A549 (cell line): ENCODE measurements around the gene DOCK10. TPM values are rescaled to one million over a fixed set of nuclear protein-coding genes. Genes with fewer than 3 reads are reported as not detected.

Experiments used
- ATAC-seq, 2 experiments: fragments of 200-7000 bp in 1 of 2; fragments of >200 bp in 1 of 2; cut with Nextera tagmentation in 1 of 2; cut with Tn5 transposase in 1 of 2; 3 replicates each; pipeline versions ENCODE4 v1.8.0 to v1.9.1; 2018 to 2020; ENCODE audit warnings: mild to moderate bottlenecking in 1 of 2, moderate library complexity in 1 of 2
- CTCF ChIA-PET: fragments of 300-600 bp; sonication (Branson Sonifier 250); formaldehyde crosslinking; extraction: SDS; loops from one replicate; lab custom pipeline; 2021; ENCODE audit warnings: antibody characterized with exemption, inconsistent platforms; lab: Yijun Ruan, JAX
- POLR2A ChIA-PET: fragments of 350-600 bp; formaldehyde crosslinking; extraction: SDS; loops from one replicate; lab custom pipeline; 2021; ENCODE audit warnings: antibody characterized with exemption, inconsistent platforms; lab: Yijun Ruan, JAX
- DNase-seq, 2 experiments: peaks; one replicate each; pipeline versions ENCODE4 v3.0.0 to v3.0.0-alpha.2; 2011 to 2016; ENCODE audit warnings: low read depth in 1 of 2, low spot score in 1 of 2
- FAIRE-seq: peaks from 2 replicates; lab custom pipeline; 2011; peaks lifted over from hg19 to GRCh38; lab: Jason Lieb, UNC
- H3K27ac ChIP-seq, 2 experiments: fragments of >200 bp; sonication (Bioruptor Twin); formaldehyde crosslinking; 3 replicates each; pipeline ENCODE4 v1.5.1; 2016 to 2017
- H3K4me1 ChIP-seq: fragments of >200 bp; sonication (Bioruptor Twin); formaldehyde crosslinking; 3 replicates; pipeline ENCODE4 v1.6.1; 2016
- H3K4me2 ChIP-seq: fragments of >200 bp; sonication (Bioruptor Twin); formaldehyde crosslinking; 3 replicates; pipeline ENCODE4 v1.6.1; 2016
- H3K4me3 ChIP-seq: fragments of >200 bp; sonication (Bioruptor Twin); formaldehyde crosslinking; 3 replicates; pipeline ENCODE4 v1.5.1; 2016
- H3K9me3 ChIP-seq: fragments of >200 bp; sonication (Bioruptor Twin); formaldehyde crosslinking; 3 replicates; pipeline ENCODE4 v1.6.1; 2016
- CBX8 ChIP-seq: fragments of 200-600 bp; sonication (generic); IDR thresholded peaks from 2 replicates; pipeline ENCODE4 v1.6.1; 2016
- CHD2 ChIP-seq: fragments of 150-350 bp; IDR thresholded peaks from 2 replicates; pipeline ENCODE4 v1.6.1; 2014; ENCODE audit warnings: low read length; ENCODE audit not compliant: partially characterized antibody
- FOSL2 ChIP-seq, 2 experiments: fragments of 450-650 bp in 1 of 2; fragments of >200 bp in 1 of 2; sonication (Bioruptor Twin) in 1 of 2; formaldehyde crosslinking; IDR thresholded peaks; 2 replicates each; pipeline versions ENCODE4 v1.5.0 to v1.6.1; 2016 to 2020; ENCODE audit warnings: mild to moderate bottlenecking in 1 of 2, moderate library complexity in 1 of 2
- FOXS1 ChIP-seq: fragments of 250-450 bp; sonication (Bioruptor Pico); IDR thresholded peaks from 2 replicates; pipeline ENCODE4 v1.5.0; 2020; ENCODE audit warnings: mild to moderate bottlenecking, moderate library complexity
- GATA3 ChIP-seq: IDR thresholded peaks from 2 replicates; pipeline ENCODE4 v1.6.1; 2012; ENCODE audit warnings: borderline replicate concordance
- HEYL ChIP-seq: fragments of 250-450 bp; sonication (Bioruptor Pico); IDR thresholded peaks from 2 replicates; pipeline ENCODE4 v1.8.0; 2021; ENCODE audit warnings: mild to moderate bottlenecking, moderate library complexity
- HOXA7 ChIP-seq: fragments of 250-450 bp; sonication (Bioruptor Pico); IDR thresholded peaks from 2 replicates; pipeline ENCODE4 v1.5.0; 2020; ENCODE audit warnings: mild to moderate bottlenecking, moderate library complexity
- HOXB13 ChIP-seq: fragments of 250-450 bp; sonication (Bioruptor Pico); IDR thresholded peaks from 2 replicates; pipeline ENCODE4 v1.5.0; 2020; ENCODE audit warnings: low read depth, mild to moderate bottlenecking, moderate library complexity
- JUN ChIP-seq, 2 experiments: fragments of >200 bp; sonication (Bioruptor Twin); formaldehyde crosslinking; IDR thresholded peaks; 2 replicates in 1 of 2; 3 replicates in 1 of 2; pipeline ENCODE4 v1.6.1; 2016 to 2017
- MAFK ChIP-seq: fragments of 450-650 bp; IDR thresholded peaks from 2 replicates; pipeline ENCODE4 v1.6.1; 2014; ENCODE audit not compliant: partially characterized antibody
- MYC ChIP-seq: IDR thresholded peaks from 2 replicates; pipeline ENCODE4 v1.6.1; 2012; ENCODE audit warnings: mild to moderate bottlenecking, inconsistent platforms, low read length, improper control_type of control experiment, borderline replicate concordance
- NR3C1 ChIP-seq: fragments of >200 bp; sonication (Bioruptor Twin); formaldehyde crosslinking; IDR thresholded peaks from 3 replicates; pipeline ENCODE4 v1.6.1; 2017
- RAD21 ChIP-seq, 2 experiments: fragments of >200 bp in 1 of 2; sonication (Bioruptor Twin) in 1 of 2; formaldehyde crosslinking in 1 of 2; IDR thresholded peaks in 1 of 2; conservative IDR thresholded peaks in 1 of 2; 2 replicates in 1 of 2; 3 replicates in 1 of 2; pipeline ENCODE4 v1.6.1; 2012 to 2018; ENCODE audit warnings: inconsistent platforms in 1 of 2
- RARB ChIP-seq: fragments of 250-450 bp; sonication (Bioruptor Pico); IDR thresholded peaks from 2 replicates; pipeline ENCODE4 v1.8.0; 2021; ENCODE audit warnings: mild to moderate bottlenecking, moderate library complexity
- RFX5 ChIP-seq: fragments of 450-650 bp; IDR thresholded peaks from 2 replicates; pipeline ENCODE4 v1.7.1; 2014; ENCODE audit warnings: antibody characterized with exemption, mild to moderate bottlenecking, moderate library complexity
- RNF2 ChIP-seq: fragments of 200-600 bp; sonication (generic); IDR thresholded peaks from 2 replicates; pipeline ENCODE4 v1.6.1; 2016; ENCODE audit warnings: low read depth, mild to moderate bottlenecking, antibody characterized with exemption, moderate library complexity, borderline replicate concordance
- TP53 ChIP-seq: fragments of 250-450 bp; sonication (Bioruptor Pico); IDR thresholded peaks from 2 replicates; pipeline ENCODE4 v1.5.0; 2021; ENCODE audit warnings: mild to moderate bottlenecking, moderate library complexity
- ZFP36 ChIP-seq: fragments of 450-650 bp; IDR thresholded peaks from 2 replicates; pipeline ENCODE4 v1.6.1; 2014; ENCODE audit warnings: borderline replicate concordance; ENCODE audit not compliant: partially characterized antibody
- WGBS: methylation state at CpG from one replicate; pipeline ENCODE4 v1.1.6; 2017; ENCODE audit errors: missing lambda C conversion rate; 5-methylcytosine and 5-hydroxymethylcytosine counted together
- polyA plus RNA-seq, 4 experiments: library from polyadenylated mRNA; depleted of rRNA in 3 of 4; stranded (reverse); fragments of >200 nt; fragmentation: RNase III in 1 of 4; extraction: RNeasy Plus Mini Kit Qiagen cat#74134 plus additional on column Dnase treatment in 1 of 4; gene quantifications; 2 replicates in 3 of 4; 3 replicates in 1 of 4; pipeline ENCODE4 v1.2.3, GENCODE V29; 2011 to 2017
- TF ChIP-seq, protein P1 (sequence below): fragments of >200 bp; sonication (Bioruptor Twin); formaldehyde crosslinking; IDR thresholded peaks from 3 replicates; pipeline ENCODE4 v1.5.1; 2016
- TF ChIP-seq, protein P2 (sequence below): IDR thresholded peaks from 2 replicates; pipeline ENCODE4 v1.6.1; 2012
- TF ChIP-seq, protein P3 (sequence below): fragments of 150-350 bp; IDR thresholded peaks from 2 replicates; pipeline ENCODE4 v1.6.1; 2014; ENCODE audit warnings: low read depth, mild to moderate bottlenecking, low read length
- TF ChIP-seq, protein P4 (sequence below): fragments of 450-650 bp; IDR thresholded peaks from 2 replicates; pipeline ENCODE4 v1.6.1; 2014; ENCODE audit warnings: antibody characterized with exemption
- TF ChIP-seq, protein P5 (sequence below): fragments of 250-450 bp; sonication (Bioruptor Pico); IDR thresholded peaks from 2 replicates; pipeline ENCODE4 v1.5.0; 2020; ENCODE audit warnings: low read depth, mild to moderate bottlenecking, moderate library complexity

Gene DOCK10
- polyA plus RNA-seq, 2 of the 4 experiments (the other 2 are of a cell fraction): 43.0 to 45.3 TPM

DNA sequence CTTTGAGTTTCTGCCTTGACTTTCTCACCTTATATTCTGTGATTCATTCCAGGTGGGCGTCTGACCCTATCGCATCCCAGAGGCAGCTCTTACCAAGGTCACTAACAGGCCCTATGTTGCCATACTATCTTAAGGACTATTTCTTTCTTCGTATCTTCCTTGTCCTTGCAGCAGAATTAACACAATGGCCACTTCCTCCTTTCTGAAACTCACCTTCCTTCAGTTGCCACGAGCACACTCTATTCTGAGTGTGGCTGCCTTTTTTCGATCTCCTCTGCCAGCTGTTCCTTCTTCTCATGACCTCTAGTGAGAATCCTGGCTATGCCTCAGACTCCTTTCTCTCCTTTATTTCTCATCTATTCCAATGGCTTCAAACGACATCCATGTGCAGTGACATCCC lies 165.7 kb downstream of the DOCK10 start:
- 96% methylated on average over 6 of the region's 6 CpGs for WGBS
- ChIA-PET CTCF (interaction anchor here (0.8 to 0.9 kb wide), 3 partner anchors 80 to 287 kb away, joined by 3 to 4 read pairs (median 3); no protein-coding TSS in a partner anchor), POLR2A (no interaction called here)
- FAIRE-seq (no peak), ATAC-seq (no peak), DNase-seq (no peak)
- Histone ChIP-seq H3K9me3 (no peaks in the 10 kb centered on the region), H3K27ac (no peak overlapping the region), H3K4me2 (no peak overlapping the region), H3K4me1 (peaks cover 10% of the 10 kb centered on the region), H3K4me3 (no peak overlapping the region)
- TF ChIP-seq, protein P1, sequence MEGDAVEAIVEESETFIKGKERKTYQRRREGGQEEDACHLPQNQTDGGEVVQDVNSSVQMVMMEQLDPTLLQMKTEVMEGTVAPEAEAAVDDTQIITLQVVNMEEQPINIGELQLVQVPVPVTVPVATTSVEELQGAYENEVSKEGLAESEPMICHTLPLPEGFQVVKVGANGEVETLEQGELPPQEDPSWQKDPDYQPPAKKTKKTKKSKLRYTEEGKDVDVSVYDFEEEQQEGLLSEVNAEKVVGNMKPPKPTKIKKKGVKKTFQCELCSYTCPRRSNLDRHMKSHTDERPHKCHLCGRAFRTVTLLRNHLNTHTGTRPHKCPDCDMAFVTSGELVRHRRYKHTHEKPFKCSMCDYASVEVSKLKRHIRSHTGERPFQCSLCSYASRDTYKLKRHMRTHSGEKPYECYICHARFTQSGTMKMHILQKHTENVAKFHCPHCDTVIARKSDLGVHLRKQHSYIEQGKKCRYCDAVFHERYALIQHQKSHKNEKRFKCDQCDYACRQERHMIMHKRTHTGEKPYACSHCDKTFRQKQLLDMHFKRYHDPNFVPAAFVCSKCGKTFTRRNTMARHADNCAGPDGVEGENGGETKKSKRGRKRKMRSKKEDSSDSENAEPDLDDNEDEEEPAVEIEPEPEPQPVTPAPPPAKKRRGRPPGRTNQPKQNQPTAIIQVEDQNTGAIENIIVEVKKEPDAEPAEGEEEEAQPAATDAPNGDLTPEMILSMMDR: no peak
- no peak for TF ChIP-seq TP53 (CRISPR knock-in tag)
- TF ChIP-seq RFX5: no peak
- TF ChIP-seq MYC: no peak
- TF ChIP-seq HOXA7: no peak
- no peak for TF ChIP-seq RAD21 (conservative IDR thresholded peaks at IDR 0.05 in 1 of 2, IDR thresholded peaks at IDR 0.05 in 1 of 2)
- no peak for TF ChIP-seq NR3C1
- TF ChIP-seq CHD2: no peak
- TF ChIP-seq, protein P2, sequence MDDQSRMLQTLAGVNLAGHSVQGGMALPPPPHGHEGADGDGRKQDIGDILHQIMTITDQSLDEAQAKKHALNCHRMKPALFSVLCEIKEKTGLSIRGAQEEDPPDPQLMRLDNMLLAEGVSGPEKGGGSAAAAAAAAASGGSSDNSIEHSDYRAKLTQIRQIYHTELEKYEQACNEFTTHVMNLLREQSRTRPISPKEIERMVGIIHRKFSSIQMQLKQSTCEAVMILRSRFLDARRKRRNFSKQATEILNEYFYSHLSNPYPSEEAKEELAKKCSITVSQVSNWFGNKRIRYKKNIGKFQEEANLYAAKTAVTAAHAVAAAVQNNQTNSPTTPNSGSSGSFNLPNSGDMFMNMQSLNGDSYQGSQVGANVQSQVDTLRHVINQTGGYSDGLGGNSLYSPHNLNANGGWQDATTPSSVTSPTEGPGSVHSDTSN: no peak

DNA sequence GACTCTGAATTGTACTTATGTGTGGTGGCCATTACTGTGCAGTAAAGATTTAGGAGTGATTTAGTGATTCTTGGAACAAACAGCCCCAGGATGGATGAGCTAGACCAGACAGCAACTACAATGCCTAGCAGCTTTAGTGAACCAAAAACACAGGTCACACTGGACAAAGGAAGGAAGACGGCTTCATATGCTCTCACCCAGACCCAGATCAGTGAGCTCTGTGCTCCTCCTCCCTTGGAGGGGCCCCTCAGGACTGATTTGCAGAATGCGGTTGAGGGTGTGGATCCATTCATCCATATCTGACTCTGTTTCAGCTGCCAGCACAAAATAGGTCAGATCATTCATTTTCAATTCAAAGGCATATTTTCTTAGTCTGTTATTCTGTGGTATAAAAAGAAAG lies 166.4 kb downstream of the DOCK10 start:
- ChIA-PET CTCF (interaction anchor here (0.8 to 0.9 kb wide), 3 partner anchors 79 to 287 kb away, joined by 3 to 4 read pairs (median 3); no protein-coding TSS in a partner anchor), POLR2A (no interaction called here)
- Histone ChIP-seq H3K27ac (no peak overlapping the region), H3K4me1 (peaks cover 3% of the 10 kb centered on the region), H3K9me3 (no peaks in the 10 kb centered on the region), H3K4me2 (no peak overlapping the region), H3K4me3 (no peak overlapping the region)
- WGBS: 100% methylated on average over 2 of the region's 2 CpGs
- TF ChIP-seq CHD2: no peak
- no peak for TF ChIP-seq GATA3
- TF ChIP-seq RARB (CRISPR knock-in tag): no peak
- TF ChIP-seq ZFP36: no peak
- TF ChIP-seq CBX8: no peak
- TF ChIP-seq HOXB13 (CRISPR knock-in tag): no peak
- no peak for TF ChIP-seq FOXS1 (CRISPR knock-in tag)
- no peak for TF ChIP-seq RNF2
- TF ChIP-seq, protein P3, sequence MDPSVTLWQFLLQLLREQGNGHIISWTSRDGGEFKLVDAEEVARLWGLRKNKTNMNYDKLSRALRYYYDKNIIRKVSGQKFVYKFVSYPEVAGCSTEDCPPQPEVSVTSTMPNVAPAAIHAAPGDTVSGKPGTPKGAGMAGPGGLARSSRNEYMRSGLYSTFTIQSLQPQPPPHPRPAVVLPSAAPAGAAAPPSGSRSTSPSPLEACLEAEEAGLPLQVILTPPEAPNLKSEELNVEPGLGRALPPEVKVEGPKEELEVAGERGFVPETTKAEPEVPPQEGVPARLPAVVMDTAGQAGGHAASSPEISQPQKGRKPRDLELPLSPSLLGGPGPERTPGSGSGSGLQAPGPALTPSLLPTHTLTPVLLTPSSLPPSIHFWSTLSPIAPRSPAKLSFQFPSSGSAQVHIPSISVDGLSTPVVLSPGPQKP: no peak
- no peak for TF ChIP-seq HOXA7
- TF ChIP-seq, protein P4, sequence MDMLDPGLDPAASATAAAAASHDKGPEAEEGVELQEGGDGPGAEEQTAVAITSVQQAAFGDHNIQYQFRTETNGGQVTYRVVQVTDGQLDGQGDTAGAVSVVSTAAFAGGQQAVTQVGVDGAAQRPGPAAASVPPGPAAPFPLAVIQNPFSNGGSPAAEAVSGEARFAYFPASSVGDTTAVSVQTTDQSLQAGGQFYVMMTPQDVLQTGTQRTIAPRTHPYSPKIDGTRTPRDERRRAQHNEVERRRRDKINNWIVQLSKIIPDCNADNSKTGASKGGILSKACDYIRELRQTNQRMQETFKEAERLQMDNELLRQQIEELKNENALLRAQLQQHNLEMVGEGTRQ: no peak
- no peak for TF ChIP-seq FOSL2 (IDR thresholded peaks at IDR 0.05)
- TF ChIP-seq FOSL2 (CRISPR knock-in tag; IDR thresholded peaks at IDR 0.05): no peak
- TF ChIP-seq HEYL (CRISPR knock-in tag): no peak
- no peak for TF ChIP-seq MAFK
- TF ChIP-seq JUN (IDR thresholded peaks at IDR 0.05): no peak
- TF ChIP-seq, protein P5, sequence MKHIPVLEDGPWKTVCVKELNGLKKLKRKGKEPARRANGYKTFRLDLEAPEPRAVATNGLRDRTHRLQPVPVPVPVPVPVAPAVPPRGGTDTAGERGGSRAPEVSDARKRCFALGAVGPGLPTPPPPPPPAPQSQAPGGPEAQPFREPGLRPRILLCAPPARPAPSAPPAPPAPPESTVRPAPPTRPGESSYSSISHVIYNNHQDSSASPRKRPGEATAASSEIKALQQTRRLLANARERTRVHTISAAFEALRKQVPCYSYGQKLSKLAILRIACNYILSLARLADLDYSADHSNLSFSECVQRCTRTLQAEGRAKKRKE: no peak
- FAIRE-seq: no peak
- no peak for DNase-seq
- no peak for ATAC-seq
